HEK293T (cell line): ENCODE results near the gene HSD3B1.

Source experiments
- ARNT ChIP-seq: fragments of 450-650 bp; IDR thresholded peaks from 2 replicates; pipeline ENCODE4 v1.6.1; 2017; ENCODE audit warnings: mild to moderate bottlenecking
- BHLHE40 ChIP-seq: fragments of 450-650 bp; IDR thresholded peaks from 2 replicates; pipeline ENCODE4 v1.6.1; 2016; ENCODE audit warnings: mild to moderate bottlenecking, moderate library complexity, borderline replicate concordance
- ELF4 ChIP-seq: fragments of 450-650 bp; IDR thresholded peaks from 2 replicates; pipeline ENCODE4 v1.6.1; 2017; ENCODE audit warnings: antibody characterized with exemption
- FOXA1 ChIP-seq: fragments of 450-650 bp; IDR thresholded peaks from 2 replicates; pipeline ENCODE4 v1.6.1; 2016; ENCODE audit warnings: mild to moderate bottlenecking
- HDGF ChIP-seq: fragments of 450-650 bp; IDR thresholded peaks from 2 replicates; pipeline ENCODE4 v1.6.1; 2017; ENCODE audit warnings: antibody characterized with exemption, borderline replicate concordance
- NFRKB ChIP-seq: fragments of 450-650 bp; IDR thresholded peaks from 2 replicates; pipeline ENCODE4 v1.6.1; 2016; ENCODE audit warnings: mild to moderate bottlenecking, moderate library complexity
- SP1 ChIP-seq: fragments of 450-650 bp; IDR thresholded peaks from 2 replicates; pipeline ENCODE4 v1.6.1; 2017
- SUZ12 ChIP-seq: fragments of 450-650 bp; IDR thresholded peaks from 2 replicates; pipeline ENCODE4 v1.6.1; 2016; ENCODE audit warnings: mild to moderate bottlenecking
- TARDBP ChIP-seq: fragments of 450-650 bp; IDR thresholded peaks from 2 replicates; pipeline ENCODE4 v1.6.1; 2016
- TF ChIP-seq, protein P1 (sequence below): fragments of 450-650 bp; IDR thresholded peaks from 2 replicates; pipeline ENCODE4 v1.6.1; 2016

- TF ChIP-seq FOXA1 (no peak), SUZ12 (no peak), HDGF (no peak), SP1 (no peak), ELF4 (no peak), NFRKB (no peak), BHLHE40 (no peak), TARDBP (no peak), ARNT (no peak)
- TF ChIP-seq, protein P1, sequence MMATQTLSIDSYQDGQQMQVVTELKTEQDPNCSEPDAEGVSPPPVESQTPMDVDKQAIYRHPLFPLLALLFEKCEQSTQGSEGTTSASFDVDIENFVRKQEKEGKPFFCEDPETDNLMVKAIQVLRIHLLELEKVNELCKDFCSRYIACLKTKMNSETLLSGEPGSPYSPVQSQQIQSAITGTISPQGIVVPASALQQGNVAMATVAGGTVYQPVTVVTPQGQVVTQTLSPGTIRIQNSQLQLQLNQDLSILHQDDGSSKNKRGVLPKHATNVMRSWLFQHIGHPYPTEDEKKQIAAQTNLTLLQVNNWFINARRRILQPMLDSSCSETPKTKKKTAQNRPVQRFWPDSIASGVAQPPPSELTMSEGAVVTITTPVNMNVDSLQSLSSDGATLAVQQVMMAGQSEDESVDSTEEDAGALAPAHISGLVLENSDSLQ, result no peak
Measured at GRCh38 chr1:119462964-119463363, 44.0 kb upstream of the HSD3B1 start.
